PC-3 (cell line): ENCODE data around the gene DIP2B. TPM values are rescaled to one million over a fixed set of nuclear protein-coding genes. Genes with fewer than 3 reads are reported as not detected.

Experiments
- ATAC-seq: fragments of 200-7000 bp; cut with Tn5 transposase; 2 replicates; pipeline ENCODE4 v1.9.1; 2020; ENCODE audit warnings: mild to moderate bottlenecking, moderate library complexity
- BruUV-seq: library from RNA; stranded (reverse); fragments of 400-500 nt; replicated peaks from 2 replicates; lab custom pipeline; 2021; lab: Mats Ljungman, UMichigan
- CTCF ChIA-PET: fragments of 300-600 bp; sonication (Branson Sonifier 250); formaldehyde crosslinking; loops from one replicate; lab custom pipeline; 2022; ENCODE audit warnings: antibody characterized with exemption; lab: Charles Lee
- POLR2A ChIA-PET: fragments of 300-600 bp; sonication (Branson Sonifier 250); formaldehyde crosslinking; loops from one replicate; lab custom pipeline; 2022; ENCODE audit warnings: antibody characterized with exemption; ENCODE audit not compliant: unreplicated experiment; lab: Charles Lee
- DNase-seq: peaks from one replicate; pipeline ENCODE4 v3.0.0-alpha.2; 2015
- H2AFZ ChIP-seq: fragments of 300-600 bp; sonication (generic); 2 replicates; pipeline ENCODE4 v1.6.0; 2016; ENCODE audit warnings: antibody characterized with exemption, low read length
- H3F3A ChIP-seq: fragments of 300-600 bp; sonication (generic); one replicate; pipeline ENCODE4 v1.6.0; 2017; ENCODE audit warnings: antibody characterized with exemption, low read length, control low read depth, mild to moderate bottlenecking; ENCODE audit not compliant: unreplicated experiment
- H3K27ac ChIP-seq: fragments of 300-600 bp; sonication (generic); 2 replicates; pipeline ENCODE4 v1.5.1; 2016; ENCODE audit warnings: mild to moderate bottlenecking, low read length
- H3K27me3 ChIP-seq: fragments of 300-600 bp; sonication (generic); 2 replicates; pipeline ENCODE4 v1.6.1; 2016; ENCODE audit warnings: low read length, mixed read lengths
- H3K36me3 ChIP-seq: fragments of 300-600 bp; sonication (generic); 2 replicates; pipeline ENCODE4 v1.6.1; 2016; ENCODE audit warnings: low read depth, mixed run types, low read length, mixed read lengths
- H3K4me1 ChIP-seq: fragments of 300-600 bp; sonication (generic); 2 replicates; pipeline ENCODE4 v1.5.1; 2016; ENCODE audit warnings: low read length; ENCODE audit not compliant: insufficient read depth
- H3K4me2 ChIP-seq: fragments of 300-600 bp; sonication (generic); 2 replicates; pipeline ENCODE4 v1.6.0; 2016; ENCODE audit warnings: low read length
- H3K4me3 ChIP-seq: fragments of 300-600 bp; sonication (generic); 2 replicates; pipeline ENCODE4 v1.5.1; 2016; ENCODE audit warnings: mild to moderate bottlenecking, low read length, mixed read lengths
- H3K79me2 ChIP-seq: fragments of 300-600 bp; sonication (generic); 2 replicates; pipeline ENCODE4 v1.6.1; 2017; ENCODE audit warnings: low read length, mixed read lengths
- H3K9ac ChIP-seq: fragments of 300-600 bp; sonication (generic); 2 replicates; pipeline ENCODE4 v1.6.0; 2016; ENCODE audit warnings: mild to moderate bottlenecking, low read length
- H3K9me2 ChIP-seq: fragments of 300-600 bp; sonication (generic); replicated peaks from 2 replicates; pipeline ENCODE4 v1.6.1; 2016; ENCODE audit warnings: mixed run types, low read length, mixed read lengths
- H3K9me3 ChIP-seq: fragments of 300-600 bp; sonication (generic); 2 replicates; pipeline ENCODE4 v1.6.1; 2016; ENCODE audit warnings: low read length, mixed read lengths
- H4K20me1 ChIP-seq: fragments of 300-600 bp; sonication (generic); 2 replicates; pipeline ENCODE4 v1.6.1; 2016; ENCODE audit warnings: low read length, mixed read lengths
- EZH2 ChIP-seq: fragments of 300-600 bp; sonication (generic); IDR thresholded peaks from one replicate; pipeline ENCODE4 v1.6.1; 2017; ENCODE audit warnings: antibody characterized with exemption, mild to moderate bottlenecking, low read length; ENCODE audit not compliant: unreplicated experiment
- EZH2phosphoT487 ChIP-seq: fragments of 300-600 bp; sonication (generic); IDR thresholded peaks from 2 replicates; pipeline ENCODE4 v1.6.1; 2018; ENCODE audit warnings: mild to moderate bottlenecking, antibody characterized with exemption, low read length, borderline replicate concordance
- intact Hi-C: fragments of 100-400 bp; cut with micrococcal nuclease; formaldehyde crosslinking; loops from 2 replicates; pipeline ENCODE4 v1.9.0; 2023
- total RNA-seq: library from RNA; depleted of rRNA; stranded (reverse); fragments of >200 nt; gene quantifications from 2 replicates; pipeline ENCODE4 v1.2.3, GENCODE V29; 2014
- TF ChIP-seq, protein P1 (sequence below): fragments of 300-600 bp; sonication (generic); conservative IDR thresholded peaks from 2 replicates; pipeline ENCODE4 v1.5.1; 2017; ENCODE audit warnings: antibody characterized with exemption, low read depth, mild to moderate bottlenecking, low read length

DIP2B gene
- total RNA-seq, 1 experiment from 2014 or later: 36.3 TPM

DNA sequence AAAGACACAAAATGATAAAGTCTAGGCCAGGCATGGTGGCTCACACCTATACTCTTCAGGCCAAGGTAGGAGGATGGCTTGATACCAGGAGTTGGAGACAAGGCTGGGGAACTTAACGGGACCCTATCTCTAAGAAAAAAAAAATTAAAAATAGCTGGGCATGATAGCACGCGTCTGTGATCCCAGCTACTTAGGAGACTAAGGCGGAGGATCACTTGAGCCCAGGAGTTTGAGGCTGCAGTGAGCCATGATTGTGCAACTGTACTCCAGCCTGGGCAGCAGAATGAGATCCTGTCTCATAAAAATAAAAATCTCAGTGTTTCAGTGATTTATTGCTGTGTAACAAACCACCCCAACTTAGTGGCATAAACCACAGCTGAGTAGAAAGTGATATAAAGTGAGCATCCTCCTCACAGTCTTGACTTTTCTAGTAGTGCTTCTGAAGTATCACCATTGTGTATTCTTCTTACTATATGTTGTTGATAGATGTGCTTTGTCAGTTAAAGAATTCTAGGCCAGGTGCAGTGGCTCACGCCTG is 248.5 kb downstream of the DIP2B start:
- H3K79me2 ChIP-seq: no peaks in the 10 kb centered on the region
- ATAC-seq: no peak; the same call in 1 of the 2 replicates

DNA sequence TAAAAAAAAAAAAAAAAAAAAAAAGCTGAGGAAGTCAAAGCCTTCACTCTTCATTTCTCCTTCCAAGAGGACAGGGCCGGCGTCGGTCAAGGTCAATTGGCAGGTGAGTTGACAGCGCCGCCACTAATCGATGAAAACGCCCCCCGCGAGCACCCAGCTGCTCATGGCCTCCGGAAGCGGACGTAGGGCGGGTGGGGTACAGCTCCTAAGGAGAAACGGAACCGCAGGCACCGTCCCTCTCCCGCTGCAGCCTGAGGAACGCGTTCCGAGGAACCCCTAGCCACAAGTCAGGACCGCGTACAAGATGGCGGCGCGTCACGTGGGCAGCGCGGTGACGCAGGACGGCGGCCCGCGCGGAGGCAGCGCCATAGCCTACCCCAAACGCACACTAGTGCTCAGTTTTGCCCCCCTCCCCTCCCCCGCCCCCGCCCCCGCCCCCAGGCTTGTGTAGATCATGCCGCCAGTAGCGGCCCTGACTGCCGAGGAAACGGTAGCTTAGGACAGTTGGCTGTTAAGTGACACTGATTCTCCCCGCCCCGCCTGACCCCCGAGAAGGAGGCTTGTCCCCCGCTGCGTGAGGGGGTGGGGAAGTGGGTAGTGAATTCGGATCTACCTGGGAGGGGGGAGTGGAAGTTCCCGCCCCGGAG is 259.0 kb downstream of the DIP2B start, which contains the start of gene ATF1:
ATF1 (plus strand) TSS at position 463 of the 647 bp plus-strand sequence. CDS start 16,045 bp downstream, outside the sequence.
- ATAC-seq (peak; percentile 83), DNase-seq (peak; percentile 91)
- Histone ChIP-seq H2AFZ (peak within 1 kb of the TSS; percentile 87), H3F3A (no peaks in the 10 kb centered on the region), H3K4me1 (peaks cover 25% of the 10 kb centered on the region), H3K27me3 (no peaks in the 10 kb centered on the region), H3K79me2 (peaks cover 69% of the 10 kb centered on the region), H3K9me3 (no peaks in the 10 kb centered on the region), H3K9ac (peak within 1 kb of the TSS; percentile 98), H3K4me2 (peak within 1 kb of the TSS; percentile 93), H3K4me3 (peak within 1 kb of the TSS; percentile 91), H4K20me1 (0 out of 2 replicates have a peak, but pooled peaks cover 4% of the 10 kb centered on the region), H3K36me3 (no peaks in the 10 kb centered on the region), H3K9me2 (no peaks in the 10 kb centered on the region), H3K27ac (peak within 1 kb of the TSS; percentile 97)
- TF ChIP-seq, protein P1, sequence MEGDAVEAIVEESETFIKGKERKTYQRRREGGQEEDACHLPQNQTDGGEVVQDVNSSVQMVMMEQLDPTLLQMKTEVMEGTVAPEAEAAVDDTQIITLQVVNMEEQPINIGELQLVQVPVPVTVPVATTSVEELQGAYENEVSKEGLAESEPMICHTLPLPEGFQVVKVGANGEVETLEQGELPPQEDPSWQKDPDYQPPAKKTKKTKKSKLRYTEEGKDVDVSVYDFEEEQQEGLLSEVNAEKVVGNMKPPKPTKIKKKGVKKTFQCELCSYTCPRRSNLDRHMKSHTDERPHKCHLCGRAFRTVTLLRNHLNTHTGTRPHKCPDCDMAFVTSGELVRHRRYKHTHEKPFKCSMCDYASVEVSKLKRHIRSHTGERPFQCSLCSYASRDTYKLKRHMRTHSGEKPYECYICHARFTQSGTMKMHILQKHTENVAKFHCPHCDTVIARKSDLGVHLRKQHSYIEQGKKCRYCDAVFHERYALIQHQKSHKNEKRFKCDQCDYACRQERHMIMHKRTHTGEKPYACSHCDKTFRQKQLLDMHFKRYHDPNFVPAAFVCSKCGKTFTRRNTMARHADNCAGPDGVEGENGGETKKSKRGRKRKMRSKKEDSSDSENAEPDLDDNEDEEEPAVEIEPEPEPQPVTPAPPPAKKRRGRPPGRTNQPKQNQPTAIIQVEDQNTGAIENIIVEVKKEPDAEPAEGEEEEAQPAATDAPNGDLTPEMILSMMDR: no peak
- TF ChIP-seq EZH2: no peak
- TF ChIP-seq EZH2phosphoT487: no peak
- POLR2A ChIA-PET: interaction anchor here (0.5 to 1.4 kb wide), 4 partner anchors 9 to 263 kb away, joined by 3 to 11 read pairs (median 4); partner anchors contain the start of gene SLC11A2
- no TSS peak for BruUV-seq
- CTCF ChIA-PET: interaction anchor here (0.7 to 1.4 kb wide), 3 partner anchors 23 to 263 kb away, joined by 4 to 10 read pairs (median 6); partner anchors contain the start of gene SLC11A2
- intact Hi-C loops: loop anchor here (2.0 to 10.0 kb wide), 3 partner anchors 23 to 261 kb away; partner anchors contain the start of gene DIP2B

More for the DNA sequence above, 248.5 kb downstream of the DIP2B start:
- TF ChIP-seq EZH2 (no peak), EZH2phosphoT487 (no peak)
- TF ChIP-seq, protein P1: no peak
- intact Hi-C loops: no loop called here
- ChIA-PET CTCF (interaction anchor here (0.6 kb wide), 1 partner anchor 731 kb away, joined by 4 read pairs; no protein-coding TSS in a partner anchor), POLR2A (no interaction called here)
- H3K4me3 ChIP-seq: no peak overlapping the region
- H3K4me2 ChIP-seq: no peak overlapping the region
- H3K9ac ChIP-seq: no peak overlapping the region
- H3K27ac ChIP-seq: no peak overlapping the region
- H3K9me2 ChIP-seq: no peaks in the 10 kb centered on the region
- no TSS peak for BruUV-seq
- H2AFZ ChIP-seq: no peak overlapping the region
- no peaks in the 10 kb centered on the region for H4K20me1 ChIP-seq
- no peak for DNase-seq
- H3K4me1 ChIP-seq: no peaks in the 10 kb centered on the region
- no peaks in the 10 kb centered on the region for H3K9me3 ChIP-seq
- no peaks in the 10 kb centered on the region for H3K36me3 ChIP-seq
- no peaks in the 10 kb centered on the region for H3F3A ChIP-seq
- H3K27me3 ChIP-seq: no peaks in the 10 kb centered on the region
